Muscle of back (tissue), 11 donors: ENCODE results near the gene ZNF397. TPM values are rescaled to one million over a fixed set of nuclear protein-coding genes. Genes with fewer than 3 reads are reported as not detected.

ENCODE experiments used
- DNase-seq, 3 donors: peaks; one replicate each; pipeline versions ENCODE4 v3.0.0 to v3.0.0-alpha.2; 2013
- polyA plus RNA-seq, 10 donors: library from polyadenylated mRNA; unstranded; fragments of 120-200 nt; gene quantifications; one replicate each; pipeline ENCODE4 v1.2.1, GENCODE V29; 2013; ENCODE audit not compliant: insufficient read length in 10 of 10

Gene ZNF397
- polyA plus RNA-seq, 10 donors: 19.5 to 47.3 (median 29.3) TPM

GRCh38 chr18:35244671-35245070 lies 3.8 kb downstream of the ZNF397 start:
- DNase-seq: no peak

GRCh38 chr18:35245719-35246317 lies 5.0 kb downstream of the ZNF397 start:
- no peak for DNase-seq

DNA sequence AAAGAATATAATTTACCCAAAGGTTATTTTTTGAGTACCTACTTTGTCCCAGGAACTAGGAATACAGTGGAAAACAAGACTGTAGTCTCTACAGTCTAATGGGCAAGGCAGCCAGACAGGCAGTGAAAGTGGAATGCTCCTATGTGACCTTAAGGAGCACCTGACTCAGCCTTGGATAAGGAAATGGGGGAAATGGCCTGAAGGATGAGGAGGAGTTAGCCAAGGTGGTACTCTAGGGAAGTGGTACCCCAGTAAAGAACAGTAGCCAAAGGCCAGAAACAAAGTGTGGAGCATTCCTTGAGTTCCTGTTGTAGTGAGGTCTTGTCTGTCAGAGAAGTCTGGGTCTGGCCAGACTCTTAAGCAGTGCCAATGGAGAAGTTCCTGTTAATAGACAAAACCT lies 6.0 kb downstream of the ZNF397 start:
- no peak for DNase-seq

DNA sequence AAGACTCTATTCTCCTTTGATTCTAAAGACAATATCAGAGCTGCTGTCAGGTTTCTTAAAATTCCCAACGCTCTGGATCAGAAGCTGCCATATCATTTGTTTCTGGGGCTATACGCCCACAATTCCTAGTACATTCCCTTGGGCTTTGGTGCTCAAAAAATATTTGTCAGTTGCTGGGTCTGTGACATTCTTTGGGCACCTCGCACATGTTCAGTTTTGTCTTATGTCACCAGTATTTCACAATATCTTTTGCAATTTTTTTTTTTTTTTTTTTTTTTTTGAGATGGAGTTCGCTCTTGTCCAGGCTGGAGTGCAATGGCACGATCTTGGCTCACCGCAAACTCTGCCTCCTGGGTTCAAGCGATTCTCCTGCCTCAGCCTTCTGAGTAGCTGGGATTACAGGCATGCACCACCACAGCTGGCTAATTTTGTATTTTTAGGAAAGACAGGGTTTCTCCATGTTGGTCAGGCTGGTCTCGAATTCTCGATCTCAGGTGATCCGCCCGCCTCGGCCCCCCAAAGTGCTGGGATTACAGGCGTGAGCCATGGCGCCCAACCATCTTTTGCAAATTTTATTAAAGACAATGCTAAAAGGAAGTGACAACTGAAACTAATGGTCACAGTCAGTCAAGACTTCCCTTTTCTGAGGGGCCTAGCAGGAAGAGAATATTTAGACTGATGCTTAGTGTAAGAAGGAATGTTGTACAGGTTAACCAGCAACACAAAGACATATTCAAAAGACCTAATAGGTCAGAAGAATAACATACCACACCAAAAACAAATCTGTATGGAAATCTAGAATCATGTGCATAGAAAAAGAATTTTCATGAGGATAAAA lies 6.8 kb downstream of the ZNF397 start:
- no peak for DNase-seq

- no peak for DNase-seq
Observed at GRCh38 chr18:35248429-35248828, 7.6 kb downstream of the ZNF397 start.

DNA sequence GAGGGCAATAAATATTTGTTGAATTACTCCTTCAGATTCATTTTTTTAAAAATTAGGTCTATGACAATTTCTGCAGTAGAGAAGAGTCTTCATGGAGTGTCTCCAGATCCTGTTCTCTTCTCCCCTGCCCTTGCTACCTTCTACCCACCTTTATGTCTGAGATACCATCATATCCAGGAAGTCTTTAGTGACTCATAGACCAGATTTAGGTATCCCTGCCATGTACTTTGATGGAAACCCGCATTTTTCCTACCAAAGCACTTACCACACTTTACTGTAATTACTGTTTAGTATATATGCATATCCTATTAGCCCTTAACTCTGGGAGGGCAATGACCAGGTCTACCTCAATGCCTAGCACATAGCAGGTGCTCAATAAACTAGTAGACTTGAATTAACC lies 11.6 kb downstream of the ZNF397 start:
- no peak for DNase-seq

- no peak for DNase-seq
Observed at GRCh38 chr18:35253655-35254287, 12.9 kb downstream of the ZNF397 start.

DNA sequence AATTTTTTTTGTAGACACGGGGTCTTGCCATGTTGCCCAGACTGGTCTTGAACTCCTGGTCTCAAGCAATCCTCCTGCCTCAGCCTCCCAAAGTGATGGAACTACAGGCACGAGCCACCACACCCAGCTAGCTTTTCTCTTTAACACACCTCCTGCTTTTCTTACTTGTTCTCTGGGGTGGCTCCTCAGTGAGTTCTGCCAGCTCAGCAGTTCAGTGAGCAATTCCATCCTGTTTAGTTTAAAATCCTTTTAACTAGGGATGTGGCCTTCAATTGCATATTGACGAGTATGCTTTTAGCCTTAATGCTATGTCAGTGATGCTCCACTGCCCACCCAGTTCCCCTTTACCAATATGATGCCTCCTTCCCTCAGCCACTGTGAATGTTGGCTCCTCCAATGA lies 16.1 kb downstream of the ZNF397 start:
- no peak for DNase-seq

- no peak for DNase-seq
Observed at GRCh38 chr18:35264409-35264808, 23.6 kb downstream of the ZNF397 start.

DNA sequence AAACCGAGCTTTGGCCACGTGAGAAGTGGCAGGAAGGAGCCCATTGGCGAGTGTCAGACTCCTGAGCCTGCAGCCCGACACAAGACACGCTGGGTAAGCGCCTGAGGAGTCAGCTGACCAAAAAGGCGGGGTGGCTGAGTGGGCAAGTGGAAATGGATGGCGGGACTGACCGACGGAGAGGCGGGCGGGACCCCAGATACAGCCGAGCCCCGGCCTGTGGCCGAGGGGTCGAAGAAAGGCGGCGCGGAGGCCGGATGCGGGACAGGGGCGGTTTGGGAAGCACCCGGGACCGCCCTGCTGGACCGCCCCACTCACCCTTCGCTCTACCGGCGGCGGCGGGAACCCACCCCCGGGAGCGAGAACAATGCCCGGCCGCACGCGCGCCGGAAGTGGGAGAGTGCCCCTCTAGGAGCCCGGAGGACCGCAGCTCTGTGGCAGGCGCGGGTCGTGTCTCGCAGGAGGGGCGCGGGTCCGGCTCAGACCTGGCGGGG lies 26.4 kb downstream of the ZNF397 start:
- DNase-seq: peak; percentile 71 to 95 (median 90)

GRCh38 chr18:35267809-35268208 lies 27.0 kb downstream of the ZNF397 start:
- DNase-seq: peak in 2 of 3 donors; percentile 20 to 52

- DNase-seq: peak in 1 of 3 donors; percentile 15
Observed at GRCh38 chr18:35268821-35269220, 28.0 kb downstream of the ZNF397 start.

DNA sequence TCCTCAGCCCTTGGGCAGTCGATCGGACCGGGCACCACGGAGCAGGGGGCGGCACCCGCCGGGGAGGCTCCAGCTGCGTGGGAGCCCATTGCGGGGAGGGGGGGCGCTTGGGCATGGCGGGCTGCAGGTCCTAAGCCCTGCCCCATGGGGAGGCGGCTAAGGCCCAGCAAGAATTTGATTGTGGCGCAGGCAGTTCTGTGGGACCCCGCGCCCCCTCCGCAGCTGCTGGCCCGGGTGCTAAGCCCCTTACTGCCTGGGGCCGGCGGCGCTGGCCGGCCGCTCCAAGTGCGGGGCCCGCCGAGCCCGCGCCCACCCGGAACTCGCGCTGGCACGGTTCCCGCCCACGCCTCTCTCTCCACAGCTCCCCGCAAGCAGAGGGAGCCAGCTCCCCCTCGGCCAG lies 30.8 kb downstream of the ZNF397 start:
- no peak for DNase-seq

DNA sequence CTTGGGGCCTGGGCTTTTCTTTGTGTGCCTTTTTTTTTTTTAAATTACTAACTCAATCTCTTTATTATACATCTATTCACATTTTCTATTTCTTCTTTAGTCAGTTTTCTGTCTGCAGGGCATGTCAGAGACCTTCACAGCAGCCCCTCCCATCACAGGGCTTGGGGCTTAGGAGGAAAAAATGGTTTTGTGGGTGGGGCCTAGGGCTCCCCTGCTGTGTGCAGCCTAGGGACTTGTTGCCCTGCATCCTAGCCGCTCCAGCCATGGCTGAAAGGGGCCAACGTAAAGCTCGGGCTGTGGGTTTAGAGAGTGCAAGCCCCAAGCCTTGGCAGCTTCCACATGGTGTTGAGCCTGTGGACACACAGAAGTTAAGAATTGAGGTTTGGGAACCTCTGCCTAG lies 35.4 kb downstream of the ZNF397 start:
- no peak for DNase-seq

DNA sequence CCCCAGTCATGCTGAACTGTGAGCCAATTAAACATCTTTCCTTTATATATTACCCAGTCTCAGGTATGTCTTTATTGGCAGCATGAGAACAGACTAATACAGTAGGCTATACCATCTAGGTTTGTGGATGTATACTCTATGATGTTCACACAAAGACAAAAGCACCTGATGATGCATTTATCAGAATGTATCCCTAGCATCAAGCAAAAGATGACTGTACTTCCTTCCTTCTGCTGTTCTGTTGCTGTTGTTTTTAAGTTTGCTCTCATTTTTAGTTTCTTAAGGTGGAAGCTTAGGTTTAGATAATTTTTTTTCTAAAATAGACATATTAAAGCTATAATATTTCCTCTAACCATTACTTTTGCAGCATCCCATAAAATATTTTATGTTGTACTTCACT lies 36.8 kb downstream of the ZNF397 start:
- no peak for DNase-seq

- DNase-seq: no peak
Observed at GRCh38 chr18:35278085-35278484, 37.3 kb downstream of the ZNF397 start.

- no peak for DNase-seq
Observed at GRCh38 chr18:35278969-35279368, 38.1 kb downstream of the ZNF397 start.

DNA sequence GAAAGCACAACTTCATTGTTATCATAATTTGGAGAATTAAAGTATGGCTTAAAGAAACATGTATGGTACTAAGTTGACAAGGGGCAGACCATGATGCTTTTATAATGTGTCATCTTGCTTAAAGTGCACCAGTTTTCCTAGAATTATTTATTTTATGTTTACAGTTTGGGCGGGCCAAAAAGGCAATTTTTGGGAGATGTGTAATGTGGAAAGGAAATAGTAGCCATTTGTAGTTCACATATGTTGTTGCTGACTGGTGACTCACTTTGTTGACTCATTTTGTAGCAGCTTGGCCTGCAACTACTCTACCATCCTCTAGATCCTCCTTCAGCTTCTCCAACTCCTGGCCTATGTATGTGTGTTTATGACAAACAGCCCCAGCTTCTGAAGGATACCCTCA lies 41.5 kb downstream of the ZNF397 start:
- peak in 1 of 3 donors; percentile 35 for DNase-seq

- DNase-seq: no peak
Observed at GRCh38 chr18:35283923-35284794, 43.3 kb downstream of the ZNF397 start.

DNA sequence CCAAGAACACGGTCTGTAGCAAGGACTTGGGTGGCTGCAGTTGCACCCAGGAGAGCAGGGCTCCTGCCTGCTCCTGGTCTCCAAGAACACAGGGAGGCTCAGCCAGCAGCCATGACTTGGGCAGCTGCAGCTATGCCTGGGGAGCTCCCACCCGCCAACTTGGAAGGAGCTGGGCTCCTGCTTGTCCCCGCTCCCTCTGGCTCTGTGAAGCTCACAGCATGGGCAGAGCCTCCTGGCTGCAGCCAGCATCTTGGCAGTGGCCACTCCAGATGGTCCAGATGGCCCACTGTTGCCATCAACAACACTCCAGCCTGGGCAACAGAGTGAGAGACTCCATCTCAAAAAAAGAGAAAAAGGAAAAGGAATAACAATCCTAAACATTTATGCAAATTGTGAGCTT lies 44.0 kb downstream of the ZNF397 start:
- DNase-seq: no peak

GRCh38 chr18:35289293-35289692 lies 48.5 kb downstream of the ZNF397 start:
- DNase-seq: peak in 2 of 3 donors; percentile 15 to 58

GRCh38 chr18:35289727-35290093 lies 48.9 kb downstream of the ZNF397 start:
- DNase-seq: no peak
